PC-3 (cell line): ENCODE measurements around the gene TSPAN11. TPM values are rescaled to one million over a fixed set of nuclear protein-coding genes. Genes with fewer than 3 reads are reported as not detected.

ENCODE experiments used
- ATAC-seq: fragments of 200-7000 bp; cut with Tn5 transposase; 2 replicates; pipeline ENCODE4 v1.9.1; 2020; ENCODE audit warnings: mild to moderate bottlenecking, moderate library complexity
- BruUV-seq: library from RNA; stranded (reverse); fragments of 400-500 nt; replicated peaks from 2 replicates; lab custom pipeline; 2021; lab: Mats Ljungman, UMichigan
- CTCF ChIA-PET: fragments of 300-600 bp; sonication (Branson Sonifier 250); formaldehyde crosslinking; loops from one replicate; lab custom pipeline; 2022; ENCODE audit warnings: antibody characterized with exemption; lab: Charles Lee
- POLR2A ChIA-PET: fragments of 300-600 bp; sonication (Branson Sonifier 250); formaldehyde crosslinking; loops from one replicate; lab custom pipeline; 2022; ENCODE audit warnings: antibody characterized with exemption; ENCODE audit not compliant: unreplicated experiment; lab: Charles Lee
- DNase-seq: peaks from one replicate; pipeline ENCODE4 v3.0.0-alpha.2; 2015
- H2AFZ ChIP-seq: fragments of 300-600 bp; sonication (generic); 2 replicates; pipeline ENCODE4 v1.6.0; 2016; ENCODE audit warnings: antibody characterized with exemption, low read length
- H3F3A ChIP-seq: fragments of 300-600 bp; sonication (generic); one replicate; pipeline ENCODE4 v1.6.0; 2017; ENCODE audit warnings: antibody characterized with exemption, low read length, control low read depth, mild to moderate bottlenecking; ENCODE audit not compliant: unreplicated experiment
- H3K27ac ChIP-seq: fragments of 300-600 bp; sonication (generic); 2 replicates; pipeline ENCODE4 v1.5.1; 2016; ENCODE audit warnings: mild to moderate bottlenecking, low read length
- H3K27me3 ChIP-seq: fragments of 300-600 bp; sonication (generic); 2 replicates; pipeline ENCODE4 v1.6.1; 2016; ENCODE audit warnings: low read length, mixed read lengths
- H3K36me3 ChIP-seq: fragments of 300-600 bp; sonication (generic); 2 replicates; pipeline ENCODE4 v1.6.1; 2016; ENCODE audit warnings: low read depth, mixed run types, low read length, mixed read lengths
- H3K4me1 ChIP-seq: fragments of 300-600 bp; sonication (generic); 2 replicates; pipeline ENCODE4 v1.5.1; 2016; ENCODE audit warnings: low read length; ENCODE audit not compliant: insufficient read depth
- H3K4me2 ChIP-seq: fragments of 300-600 bp; sonication (generic); 2 replicates; pipeline ENCODE4 v1.6.0; 2016; ENCODE audit warnings: low read length
- H3K4me3 ChIP-seq: fragments of 300-600 bp; sonication (generic); 2 replicates; pipeline ENCODE4 v1.5.1; 2016; ENCODE audit warnings: mild to moderate bottlenecking, low read length, mixed read lengths
- H3K79me2 ChIP-seq: fragments of 300-600 bp; sonication (generic); 2 replicates; pipeline ENCODE4 v1.6.1; 2017; ENCODE audit warnings: low read length, mixed read lengths
- H3K9ac ChIP-seq: fragments of 300-600 bp; sonication (generic); 2 replicates; pipeline ENCODE4 v1.6.0; 2016; ENCODE audit warnings: mild to moderate bottlenecking, low read length
- H3K9me2 ChIP-seq: fragments of 300-600 bp; sonication (generic); replicated peaks from 2 replicates; pipeline ENCODE4 v1.6.1; 2016; ENCODE audit warnings: mixed run types, low read length, mixed read lengths
- H3K9me3 ChIP-seq: fragments of 300-600 bp; sonication (generic); 2 replicates; pipeline ENCODE4 v1.6.1; 2016; ENCODE audit warnings: low read length, mixed read lengths
- H4K20me1 ChIP-seq: fragments of 300-600 bp; sonication (generic); 2 replicates; pipeline ENCODE4 v1.6.1; 2016; ENCODE audit warnings: low read length, mixed read lengths
- CTCF ChIP-seq: fragments of 300-600 bp; sonication (generic); conservative IDR thresholded peaks from 2 replicates; pipeline ENCODE4 v1.5.1; 2017; ENCODE audit warnings: antibody characterized with exemption, low read depth, mild to moderate bottlenecking, low read length
- EZH2 ChIP-seq: fragments of 300-600 bp; sonication (generic); IDR thresholded peaks from one replicate; pipeline ENCODE4 v1.6.1; 2017; ENCODE audit warnings: antibody characterized with exemption, mild to moderate bottlenecking, low read length; ENCODE audit not compliant: unreplicated experiment
- EZH2phosphoT487 ChIP-seq: fragments of 300-600 bp; sonication (generic); IDR thresholded peaks from 2 replicates; pipeline ENCODE4 v1.6.1; 2018; ENCODE audit warnings: mild to moderate bottlenecking, antibody characterized with exemption, low read length, borderline replicate concordance
- intact Hi-C: fragments of 100-400 bp; cut with micrococcal nuclease; formaldehyde crosslinking; loops from 2 replicates; pipeline ENCODE4 v1.9.0; 2023
- total RNA-seq: library from RNA; depleted of rRNA; stranded (reverse); fragments of >200 nt; gene quantifications from 2 replicates; pipeline ENCODE4 v1.2.3, GENCODE V29; 2014

The TSPAN11 gene
- total RNA-seq, 1 experiment from 2014 or later = not detected

GRCh38 chr12:31002361-31002725 lies 75.8 kb downstream of the TSPAN11 start:
- ATAC-seq (no peak), DNase-seq (no peak)
- Histone ChIP-seq H3K4me1 (peaks cover 62% of the 10 kb centered on the region), H3K36me3 (no peaks in the 10 kb centered on the region), H3K79me2 (peaks cover 16% of the 10 kb centered on the region), H3K27me3 (no peaks in the 10 kb centered on the region), H3K9ac (no peak overlapping the region), H3F3A (no peaks in the 10 kb centered on the region), H2AFZ (no peak overlapping the region), H3K9me3 (no peaks in the 10 kb centered on the region), H3K4me2 (no peak overlapping the region), H3K4me3 (no peak overlapping the region), H3K9me2 (no peaks in the 10 kb centered on the region), H4K20me1 (no peaks in the 10 kb centered on the region), H3K27ac (no peak overlapping the region)
- intact Hi-C loops = no loop called here
- no peak for TF ChIP-seq EZH2
- no peak for TF ChIP-seq EZH2phosphoT487
- TF ChIP-seq CTCF = no peak
- BruUV-seq = no TSS peak
- ChIA-PET CTCF (no interaction called here), POLR2A (no interaction called here)

- TF ChIP-seq EZH2 (no peak), CTCF (no peak), EZH2phosphoT487 (no peak)
- POLR2A ChIA-PET = no interaction called here
- Histone ChIP-seq H3K9ac (no peak overlapping the region), H3K27me3 (no peaks in the 10 kb centered on the region), H3K27ac (no peak overlapping the region), H3K4me3 (no peak overlapping the region), H3K79me2 (peaks cover 16% of the 10 kb centered on the region), H3K4me1 (peaks cover 62% of the 10 kb centered on the region), H4K20me1 (no peaks in the 10 kb centered on the region), H3F3A (no peaks in the 10 kb centered on the region), H3K4me2 (no peak overlapping the region), H3K9me2 (no peaks in the 10 kb centered on the region), H3K9me3 (no peaks in the 10 kb centered on the region), H3K36me3 (no peaks in the 10 kb centered on the region), H2AFZ (no peak overlapping the region)
- ATAC-seq (no peak), DNase-seq (no peak)
- CTCF ChIA-PET = no interaction called here
- no TSS peak for BruUV-seq
- intact Hi-C loops = no loop called here
These were observed 76.5 kb downstream of the TSPAN11 start for GRCh38 chr12:31002999-31003398.

GRCh38 chr12:31003861-31004640 lies 77.5 kb downstream of the TSPAN11 start:
- CTCF ChIA-PET = no interaction called here
- Histone ChIP-seq H3K4me2 (no peak overlapping the region), H3F3A (no peaks in the 10 kb centered on the region), H3K79me2 (peaks cover 16% of the 10 kb centered on the region), H4K20me1 (no peaks in the 10 kb centered on the region), H3K27me3 (no peaks in the 10 kb centered on the region), H3K9me2 (no peaks in the 10 kb centered on the region), H3K9ac (no peak overlapping the region), H3K27ac (peak overlapping the region; percentile 98; the same call in 1 of the 2 replicates), H3K9me3 (no peaks in the 10 kb centered on the region), H3K4me3 (no peak overlapping the region), H3K36me3 (no peaks in the 10 kb centered on the region), H3K4me1 (peaks cover 62% of the 10 kb centered on the region), H2AFZ (no peak overlapping the region)
- intact Hi-C loops = no loop called here
- TF ChIP-seq EZH2 = no peak
- no peak for TF ChIP-seq CTCF
- TF ChIP-seq EZH2phosphoT487 = no peak
- BruUV-seq = no TSS peak
- DNase-seq = no peak
- POLR2A ChIA-PET = no interaction called here
- ATAC-seq = no peak
